PC-9 (cell line): ENCODE data around the gene ARL6IP5.

Experiments used
- EZH2 ChIP-seq: fragments of 200-600 bp; sonication (generic); IDR thresholded peaks from 2 replicates; pipeline ENCODE4 v1.8.0; 2017; ENCODE audit warnings: antibody characterized with exemption, low read depth
- TF ChIP-seq, protein P1 (sequence below): fragments of 200-600 bp; sonication (generic); conservative IDR thresholded peaks from 2 replicates; pipeline ENCODE4 v1.6.1; 2017; ENCODE audit warnings: mixed run types, antibody characterized with exemption, mild to moderate bottlenecking, moderate library complexity

GRCh38 chr3:69080233-69080920 lies 4.4 kb upstream of the ARL6IP5 start, which contains the start of gene UBA3:
- TF ChIP-seq, protein P1, sequence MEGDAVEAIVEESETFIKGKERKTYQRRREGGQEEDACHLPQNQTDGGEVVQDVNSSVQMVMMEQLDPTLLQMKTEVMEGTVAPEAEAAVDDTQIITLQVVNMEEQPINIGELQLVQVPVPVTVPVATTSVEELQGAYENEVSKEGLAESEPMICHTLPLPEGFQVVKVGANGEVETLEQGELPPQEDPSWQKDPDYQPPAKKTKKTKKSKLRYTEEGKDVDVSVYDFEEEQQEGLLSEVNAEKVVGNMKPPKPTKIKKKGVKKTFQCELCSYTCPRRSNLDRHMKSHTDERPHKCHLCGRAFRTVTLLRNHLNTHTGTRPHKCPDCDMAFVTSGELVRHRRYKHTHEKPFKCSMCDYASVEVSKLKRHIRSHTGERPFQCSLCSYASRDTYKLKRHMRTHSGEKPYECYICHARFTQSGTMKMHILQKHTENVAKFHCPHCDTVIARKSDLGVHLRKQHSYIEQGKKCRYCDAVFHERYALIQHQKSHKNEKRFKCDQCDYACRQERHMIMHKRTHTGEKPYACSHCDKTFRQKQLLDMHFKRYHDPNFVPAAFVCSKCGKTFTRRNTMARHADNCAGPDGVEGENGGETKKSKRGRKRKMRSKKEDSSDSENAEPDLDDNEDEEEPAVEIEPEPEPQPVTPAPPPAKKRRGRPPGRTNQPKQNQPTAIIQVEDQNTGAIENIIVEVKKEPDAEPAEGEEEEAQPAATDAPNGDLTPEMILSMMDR, result no peak
- no peak for TF ChIP-seq EZH2
